Activated CD4-positive, CD25-positive, alpha-beta regulatory T cell (primary cell): ENCODE results near the gene STEAP1B.

Experiments used
- DNase-seq, 4 experiments: peaks; one replicate each; lab custom pipeline; 2025; lab: John Stamatoyannopoulos, UW

STEAP1B gene

GRCh38 chr7:22400150-22400814 is 99.7 kb downstream of the STEAP1B start:
- no peak for DNase-seq

DNA sequence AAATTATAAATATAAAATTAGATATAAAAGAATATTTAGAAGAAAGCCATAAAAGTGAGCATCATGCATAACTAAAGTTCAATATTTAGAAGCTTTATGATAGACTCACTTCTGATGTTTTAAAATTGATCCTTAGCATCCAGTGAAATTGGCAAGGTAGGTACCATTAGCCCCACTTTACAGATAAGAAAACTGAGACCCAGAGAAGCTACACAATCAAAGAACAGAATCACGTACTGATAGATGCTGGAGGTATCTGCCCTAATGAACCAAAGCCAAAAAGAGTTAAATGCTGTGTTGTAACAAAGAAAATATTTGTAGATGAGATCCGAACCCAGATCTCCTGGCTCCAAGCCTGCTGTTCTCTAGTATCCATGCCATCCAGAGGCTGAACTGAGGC is 100.4 kb downstream of the STEAP1B start:
- DNase-seq = no peak

GRCh38 chr7:22399091-22399490 is 100.9 kb downstream of the STEAP1B start:
- DNase-seq = no peak

- DNase-seq = no peak
Observed at GRCh38 chr7:22397981-22398380, 102.0 kb downstream of the STEAP1B start.

DNA sequence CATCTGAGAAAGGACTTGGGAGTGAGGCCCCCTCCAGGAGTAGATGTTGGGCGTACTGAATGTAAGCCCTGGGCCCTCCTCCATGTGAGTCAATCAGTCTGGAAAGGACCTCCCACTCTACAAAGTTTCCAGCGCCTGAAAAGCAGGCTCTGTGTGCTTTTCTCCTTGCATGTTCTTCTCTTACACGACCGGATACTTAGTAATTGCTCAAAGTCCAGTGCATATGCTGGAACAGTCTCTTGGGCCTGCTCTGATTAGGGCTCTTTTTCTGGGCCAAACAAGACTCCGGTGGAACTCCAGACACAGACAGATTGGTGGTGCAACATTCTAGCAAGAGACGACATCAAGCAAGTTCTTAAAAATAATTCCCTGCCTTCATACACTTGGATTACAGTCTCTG is 104.8 kb downstream of the STEAP1B start:
- no peak for DNase-seq

GRCh38 chr7:22394739-22395138 is 105.2 kb downstream of the STEAP1B start:
- DNase-seq = no peak

DNA sequence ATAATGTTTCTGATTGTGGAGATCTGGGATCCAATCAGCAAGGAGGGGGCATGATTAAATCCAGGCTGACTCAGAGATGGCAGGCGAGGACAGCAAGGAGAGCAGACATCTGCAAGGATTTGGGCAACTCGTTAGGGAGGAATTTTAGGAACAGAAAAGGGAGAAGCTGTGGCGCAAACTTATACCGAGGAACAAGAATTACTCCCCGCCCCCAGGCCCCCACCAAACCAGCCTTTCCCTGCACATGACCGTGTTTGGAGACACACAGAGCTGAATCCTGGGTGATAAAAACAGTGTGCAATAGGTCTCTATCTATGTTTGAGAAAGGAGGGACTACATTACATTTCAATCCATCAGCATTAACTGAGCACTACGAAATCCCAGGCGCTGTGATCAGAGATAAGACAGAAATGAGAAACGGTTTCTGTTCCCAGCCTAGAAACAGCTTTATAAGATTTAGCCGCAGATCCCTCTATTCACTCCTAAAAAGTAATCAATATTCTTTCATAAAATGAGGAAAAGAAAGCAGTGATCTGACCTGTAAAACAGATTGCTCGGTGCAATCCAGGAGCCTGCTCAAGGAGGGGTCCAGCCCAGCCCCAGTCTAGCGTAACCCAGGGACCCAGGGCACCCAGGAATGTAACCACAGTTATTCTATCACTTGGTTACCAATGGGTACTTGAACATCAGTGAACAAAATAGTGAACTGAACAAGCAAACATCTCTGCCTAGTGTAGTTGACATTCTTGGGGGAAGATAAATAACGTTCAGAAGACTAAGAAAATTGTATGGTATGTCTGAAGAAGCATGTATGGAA is 105.9 kb downstream of the STEAP1B start:
- DNase-seq = no peak

DNA sequence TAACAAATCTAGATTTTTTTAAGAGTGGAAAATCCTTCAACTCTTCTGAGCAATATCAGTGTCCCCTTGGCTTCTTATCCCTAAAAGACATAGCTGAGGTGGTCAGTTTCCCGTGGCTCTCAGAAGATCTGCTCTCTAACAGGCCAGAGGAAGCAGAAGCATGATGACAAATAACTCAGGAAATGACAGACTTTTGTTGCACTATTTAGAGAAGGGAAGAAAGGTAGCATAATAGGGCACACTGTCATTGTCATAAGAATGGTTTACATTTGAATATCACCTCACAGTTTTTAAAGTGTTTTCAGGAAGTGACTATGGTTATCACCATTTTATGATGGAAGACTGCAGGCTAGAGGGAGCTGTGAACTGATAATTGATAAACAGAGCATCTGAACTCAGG is 109.5 kb downstream of the STEAP1B start:
- no peak for DNase-seq

DNA sequence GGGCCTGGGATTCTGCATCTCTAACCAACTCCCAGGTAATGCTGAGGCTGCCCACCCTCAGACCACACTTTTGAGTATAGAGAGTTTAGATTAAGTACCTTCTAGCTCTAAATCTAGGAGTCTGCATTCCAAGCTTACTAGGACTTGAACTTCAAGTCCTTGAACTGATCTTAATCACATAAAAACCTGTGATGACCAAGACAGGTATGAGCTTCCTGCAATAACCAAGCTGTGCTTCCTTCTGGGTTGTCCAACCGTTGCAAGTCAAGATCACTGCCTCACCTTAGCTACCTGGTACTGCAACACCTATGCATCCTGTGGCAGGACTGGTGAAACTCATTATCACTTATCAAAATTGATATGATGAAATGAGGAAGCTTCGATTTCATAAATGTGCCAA is 110.1 kb downstream of the STEAP1B start:
- no peak for DNase-seq

GRCh38 chr7:22387583-22387982 is 112.4 kb downstream of the STEAP1B start:
- no peak for DNase-seq

DNA sequence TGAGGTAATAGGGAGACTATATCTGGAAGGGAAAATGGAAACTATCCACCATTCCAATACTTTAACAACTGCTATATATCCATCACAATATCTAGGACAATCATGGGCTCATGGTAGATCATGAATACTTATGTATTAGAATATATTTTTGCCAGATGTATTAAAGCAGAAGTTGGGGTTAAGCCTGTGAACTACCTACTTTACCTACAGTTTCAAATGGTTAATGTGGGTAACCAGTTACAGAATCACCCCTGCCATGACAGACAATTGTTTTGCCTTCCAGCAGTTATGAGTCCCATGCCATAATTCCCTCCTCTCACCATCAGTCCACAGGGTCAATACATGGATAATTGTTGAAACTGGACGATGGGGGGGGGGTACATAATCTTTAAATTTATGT is 113.1 kb downstream of the STEAP1B start:
- no peak for DNase-seq

- DNase-seq = no peak
Observed at GRCh38 chr7:22386206-22386858, 113.7 kb downstream of the STEAP1B start.

DNA sequence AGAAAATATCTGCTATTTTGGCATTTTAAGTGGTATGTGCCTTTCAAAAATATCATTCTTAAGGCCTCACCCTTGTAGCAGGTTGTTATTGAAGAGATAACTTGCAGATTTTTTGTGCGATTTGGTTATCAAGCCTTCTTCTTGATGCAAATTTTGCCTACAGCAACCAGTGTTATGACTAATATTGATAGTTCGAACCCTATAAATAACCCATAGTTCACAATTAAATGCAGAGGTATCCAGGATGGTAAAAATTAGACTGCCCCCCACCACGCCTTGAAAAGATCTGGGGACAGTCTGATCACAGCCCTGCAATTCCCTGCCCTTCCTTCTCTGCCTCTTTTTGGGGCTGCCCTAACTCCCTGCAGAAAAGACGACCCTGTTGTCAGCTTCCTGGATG is 114.7 kb downstream of the STEAP1B start:
- DNase-seq = no peak

- no peak for DNase-seq
Observed at GRCh38 chr7:22380333-22380732, 119.7 kb downstream of the STEAP1B start.

- DNase-seq = no peak
Observed at GRCh38 chr7:22378199-22378980, 121.6 kb downstream of the STEAP1B start.

DNA sequence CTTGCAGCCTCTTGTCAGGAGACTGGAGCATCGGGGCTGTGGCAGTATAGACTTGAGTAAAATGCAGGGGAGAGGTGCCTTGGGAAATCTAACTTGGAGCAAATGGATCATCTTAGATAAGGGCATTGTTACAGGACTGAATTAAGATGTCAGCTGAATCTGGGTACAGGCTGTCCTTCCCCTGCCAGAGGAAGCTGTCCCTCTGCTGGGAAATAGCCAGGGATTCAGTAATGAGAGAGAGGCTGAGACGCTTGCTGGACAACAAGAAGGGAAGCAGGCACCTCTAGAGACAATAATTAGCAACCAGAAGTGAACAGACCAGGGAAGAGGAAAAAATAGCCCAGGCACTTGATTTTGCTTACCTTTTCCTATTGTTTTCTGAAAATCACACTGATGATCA is 122.3 kb downstream of the STEAP1B start:
- no peak for DNase-seq

- no peak for DNase-seq
Observed at GRCh38 chr7:22375359-22376048, 124.5 kb downstream of the STEAP1B start.

- DNase-seq = no peak
Observed at GRCh38 chr7:22373911-22374310, 126.1 kb downstream of the STEAP1B start.

- no peak for DNase-seq
Observed at GRCh38 chr7:22373388-22373787, 126.6 kb downstream of the STEAP1B start.

DNA sequence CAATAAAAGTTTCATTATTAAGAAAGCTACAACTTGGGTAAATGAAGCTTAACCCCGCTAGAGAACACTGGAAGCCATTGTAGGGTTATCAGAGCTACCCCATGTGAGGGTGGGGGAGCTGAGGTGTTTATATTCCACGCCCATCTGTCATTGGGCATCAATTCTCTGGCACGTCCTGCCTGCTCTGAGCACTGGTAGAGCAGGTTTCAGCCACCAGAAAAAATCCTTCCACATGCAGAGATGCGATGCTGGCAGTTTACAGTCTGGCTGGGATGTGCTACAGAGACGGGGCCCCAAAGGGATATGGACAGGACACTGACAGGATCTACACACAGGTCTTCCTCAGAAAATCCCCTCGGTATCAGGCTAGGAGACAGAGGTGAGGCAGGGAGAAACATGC is 127.1 kb downstream of the STEAP1B start:
- DNase-seq = no peak

DNA sequence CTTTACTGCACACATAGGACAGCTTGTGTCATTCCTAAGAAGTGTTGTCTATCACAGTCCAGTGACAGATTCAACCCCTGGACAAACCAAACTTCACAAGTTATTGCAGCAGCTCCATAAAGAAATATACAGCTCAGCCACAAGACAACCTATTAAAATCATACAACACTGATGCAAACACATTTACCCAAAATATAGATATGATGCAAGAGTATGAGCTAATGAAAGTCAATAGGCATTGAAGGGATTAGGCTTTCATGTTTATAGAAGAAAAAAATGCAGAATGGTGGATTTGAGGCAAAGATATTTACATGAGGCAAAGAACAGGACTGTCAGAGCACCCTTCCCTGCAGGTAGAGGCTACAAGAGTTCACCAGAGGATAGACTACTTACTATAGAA is 128.1 kb downstream of the STEAP1B start:
- no peak for DNase-seq
